NB4 (cell line): ENCODE measurements around the gene STARD13.
"Not testable (repeated sequence)": the region's sequence is repeated elsewhere in the genome, so short reads cannot be mapped to it uniquely, and the experiment has no call there.

Experiments
- DNase-seq: peaks from one replicate; pipeline ENCODE4 v3.0.0; 2010; ENCODE audit warnings: low read depth
- H3K4me3 ChIP-seq: one replicate; pipeline ENCODE4 v1.5.1; 2011; ENCODE audit warnings: mild to moderate bottlenecking, low read depth, low read length, moderate library complexity
- CTCF ChIP-seq: IDR thresholded peaks from one replicate; pipeline ENCODE4 v1.5.1; 2012; ENCODE audit warnings: low read depth, low read length
- MYC ChIP-seq: IDR thresholded peaks from 2 replicates; pipeline ENCODE4 v1.6.1; 2011; ENCODE audit warnings: low read depth, low read length
- POLR2A ChIP-seq: IDR thresholded peaks from 2 replicates; pipeline ENCODE4 v1.6.1; 2011; ENCODE audit warnings: mild to moderate bottlenecking; ENCODE audit not compliant: insufficient read length; ENCODE audit errors: extremely low read depth
- TF ChIP-seq, protein P1 (sequence below): IDR thresholded peaks from 2 replicates; pipeline ENCODE4 v1.6.1; 2011; ENCODE audit warnings: low read depth, low read length

The STARD13 gene

DNA sequence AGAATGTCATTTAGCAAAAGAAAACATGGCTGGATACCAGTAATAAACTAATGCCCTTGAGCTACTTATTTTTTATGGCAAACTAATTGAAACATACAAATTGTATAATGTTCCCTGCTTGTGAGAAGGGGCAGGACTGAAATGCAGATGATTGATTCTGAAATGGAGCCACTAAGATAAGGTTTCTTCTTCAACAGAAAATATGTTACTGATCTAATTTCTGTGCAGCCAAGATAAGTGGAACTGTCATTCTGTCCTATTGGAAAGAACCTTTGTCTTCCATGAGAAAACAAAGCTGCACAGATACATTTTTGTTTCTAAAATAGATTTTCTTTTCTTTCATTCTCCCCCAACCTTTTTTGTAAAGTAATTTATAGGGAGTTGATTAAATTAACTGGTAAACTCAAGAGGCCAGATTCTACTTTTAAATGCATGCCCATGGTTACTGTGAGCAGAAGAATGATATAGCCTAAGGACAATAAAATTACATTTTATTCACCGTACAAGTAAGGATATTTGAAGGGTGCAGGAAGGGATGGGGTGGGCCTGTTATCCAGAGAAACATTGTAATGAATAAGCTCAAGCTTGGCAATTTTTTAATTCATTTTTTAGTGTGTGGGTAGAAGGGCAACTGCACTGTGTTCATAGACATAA lies 39.9 kb downstream of the STARD13 start:
- no peak overlapping the region for H3K4me3 ChIP-seq

DNA sequence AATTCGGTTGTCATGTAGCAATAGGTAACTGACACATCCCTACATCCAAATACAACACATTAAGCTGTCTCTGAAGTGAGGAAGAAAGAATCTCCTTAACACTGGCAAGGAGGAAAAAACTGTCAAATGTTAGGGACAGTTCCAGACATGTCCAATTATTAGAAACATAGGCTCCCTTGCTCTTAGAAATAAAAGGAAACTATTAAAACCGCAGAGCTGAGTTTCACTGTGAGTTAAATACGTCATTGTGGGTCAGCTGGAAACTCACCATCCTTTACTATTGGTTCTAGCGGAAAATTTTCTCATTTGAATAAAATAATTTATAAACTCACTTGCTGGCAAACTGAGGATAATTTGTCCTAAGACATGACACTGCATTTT lies 40.7 kb downstream of the STARD13 start:
- TF ChIP-seq, protein P1, sequence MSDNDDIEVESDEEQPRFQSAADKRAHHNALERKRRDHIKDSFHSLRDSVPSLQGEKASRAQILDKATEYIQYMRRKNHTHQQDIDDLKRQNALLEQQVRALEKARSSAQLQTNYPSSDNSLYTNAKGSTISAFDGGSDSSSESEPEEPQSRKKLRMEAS: no peak
- TF ChIP-seq POLR2A (no peak), MYC (no peak), CTCF (no peak)
- H3K4me3 ChIP-seq: no peak overlapping the region
- DNase-seq: no peak

More for the DNA sequence above, 39.9 kb downstream of the STARD13 start:
- no peak for DNase-seq
- TF ChIP-seq POLR2A: no peak
- TF ChIP-seq CTCF: no peak
- TF ChIP-seq MYC: no peak
- TF ChIP-seq, protein P1: no peak

- no peak for DNase-seq
- no peak overlapping the region for H3K4me3 ChIP-seq
- TF ChIP-seq, protein P1: no peak
- no peak for TF ChIP-seq CTCF
- TF ChIP-seq POLR2A: no peak
- no peak for TF ChIP-seq MYC
Measured at GRCh38 chr13:33244210-33244906, 41.2 kb downstream of the STARD13 start.

- no peak overlapping the region for H3K4me3 ChIP-seq
- no peak for DNase-seq
- TF ChIP-seq POLR2A (no peak), CTCF (no peak), MYC (no peak)
- TF ChIP-seq, protein P1: no peak
Measured at GRCh38 chr13:33242984-33243617, 42.5 kb downstream of the STARD13 start.

GRCh38 chr13:33242372-33242771 lies 43.2 kb downstream of the STARD13 start:
- DNase-seq, H3K4me3 ChIP-seq: not testable (repeated sequence)

DNA sequence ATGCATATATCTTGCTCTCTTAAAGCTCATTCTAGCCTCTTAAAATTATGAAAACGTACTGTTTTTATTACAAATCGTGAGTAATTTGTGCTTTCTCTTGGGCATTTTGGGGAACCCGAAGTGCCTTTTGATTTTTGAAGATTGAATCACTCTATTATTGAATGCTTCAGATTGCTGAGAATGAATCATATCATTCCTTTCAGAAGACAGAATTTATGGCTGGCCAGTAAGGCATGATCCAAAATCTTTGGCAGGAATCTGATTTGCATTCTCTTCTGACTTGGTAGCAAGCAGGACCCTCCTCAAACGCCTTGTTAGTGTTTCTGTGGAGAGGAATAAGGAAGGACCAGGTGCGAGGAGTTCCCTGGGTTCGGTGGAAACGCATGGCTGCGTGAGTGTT lies 49.5 kb downstream of the STARD13 start:
- DNase-seq: no peak
- no peak overlapping the region for H3K4me3 ChIP-seq
- TF ChIP-seq POLR2A (no peak), MYC (no peak), CTCF (no peak)
- TF ChIP-seq, protein P1: no peak
